H1 (cell line): ENCODE results near the gene RSAD1. TPM values are rescaled to one million over a fixed set of nuclear protein-coding genes. Genes with fewer than 3 reads are reported as not detected.

ENCODE experiments used
- CTCF ChIA-PET: fragments of 300-600 bp; sonication (Branson Sonifier 250); formaldehyde crosslinking; loops from one replicate; lab custom pipeline; 2021; ENCODE audit not compliant: partially characterized antibody; lab: Charles Lee
- POLR2A ChIA-PET: fragments of 300-600 bp; sonication (Branson Sonifier 250); formaldehyde crosslinking; loops from one replicate; lab custom pipeline; 2021; ENCODE audit warnings: inconsistent platforms; ENCODE audit not compliant: partially characterized antibody; lab: Charles Lee
- DNase-seq, 2 experiments: peaks; one replicate each; pipeline versions ENCODE4 v3.0.0 to v3.0.0-alpha.2; 2010 to 2022; ENCODE audit warnings: low spot score in 2 of 2, low read depth in 1 of 2, mixed read lengths in 1 of 2
- FAIRE-seq: peaks from 2 replicates; lab custom pipeline; 2011; peaks lifted over from hg19 to GRCh38; lab: Jason Lieb, UNC
- H2AFZ ChIP-seq: 2 replicates; pipeline ENCODE4 v1.8.1; 2012; ENCODE audit warnings: low read length, inconsistent platforms
- H2AK5ac ChIP-seq: 2 replicates; pipeline ENCODE4 v1.6.1; 2013; ENCODE audit warnings: low read depth, low read length
- H2BK120ac ChIP-seq: replicated peaks from 2 replicates; pipeline ENCODE3; 2013; ENCODE audit warnings: low read depth, low read length, inconsistent platforms
- H2BK12ac ChIP-seq: 2 replicates; pipeline ENCODE4 v1.6.1; 2013; ENCODE audit warnings: low read depth, low read length
- H2BK15ac ChIP-seq: 2 replicates; pipeline ENCODE4 v1.6.1; 2013; ENCODE audit warnings: low read length
- H2BK20ac ChIP-seq: 2 replicates; pipeline ENCODE4 v1.6.1; 2013; ENCODE audit warnings: low read length
- H2BK5ac ChIP-seq: 2 replicates; pipeline ENCODE4 v1.6.1; 2013; ENCODE audit warnings: low read depth, low read length
- H3K14ac ChIP-seq: 2 replicates; pipeline ENCODE4 v1.6.1; 2013; ENCODE audit warnings: inconsistent platforms; ENCODE audit not compliant: insufficient read length
- H3K18ac ChIP-seq: 2 replicates; pipeline ENCODE4 v1.6.1; 2013; ENCODE audit warnings: low read length; ENCODE audit errors: extremely low read depth
- H3K23ac ChIP-seq: 2 replicates; pipeline ENCODE4 v1.6.1; 2013; ENCODE audit warnings: inconsistent platforms; ENCODE audit not compliant: insufficient read length
- H3K23me2 ChIP-seq: 2 replicates; pipeline ENCODE4 v1.6.1; 2013; ENCODE audit warnings: low read depth, low read length
- H3K27ac ChIP-seq: 2 replicates; pipeline ENCODE4 v1.6.1; 2011; ENCODE audit warnings: low read depth, low read length, inconsistent platforms
- H3K27me3 ChIP-seq, 4 experiments: replicated peaks in 1 of 4; 1 replicate in 1 of 4; 2 replicates in 3 of 4; pipeline versions ENCODE4 v1.6.1 to v1.8.1; 2011 to 2013; ENCODE audit warnings: low read length in 3 of 4, mild to moderate bottlenecking in 3 of 4, inconsistent platforms in 2 of 4, mixed read lengths in 2 of 4, moderate library complexity in 1 of 4; ENCODE audit not compliant: control insufficient read depth in 3 of 4, insufficient read depth in 3 of 4; ENCODE audit errors: extremely low read depth in 1 of 4
- H3K36me3 ChIP-seq, 4 experiments: 2 replicates each; pipeline versions ENCODE4 v1.6.1 to v1.8.1; 2011 to 2013; ENCODE audit warnings: mild to moderate bottlenecking in 4 of 4, low read length in 3 of 4, moderate library complexity in 2 of 4, control low read depth in 1 of 4, inconsistent platforms in 1 of 4; ENCODE audit not compliant: insufficient read depth in 4 of 4, control insufficient read depth in 2 of 4
- H3K4ac ChIP-seq: replicated peaks from 2 replicates; pipeline ENCODE3; 2013; ENCODE audit warnings: low read length, low read depth, mixed read lengths, inconsistent platforms; ENCODE audit not compliant: insufficient read length
- H3K4me1 ChIP-seq, 4 experiments: replicated peaks in 1 of 4; 1 replicate in 1 of 4; 2 replicates in 3 of 4; pipeline versions ENCODE4 v1.6.1 to v1.8.1; 2011 to 2013; ENCODE audit warnings: low read length in 3 of 4, inconsistent platforms in 2 of 4, mixed read lengths in 1 of 4; ENCODE audit not compliant: insufficient read depth in 4 of 4, control insufficient read depth in 3 of 4
- H3K4me2 ChIP-seq, 2 experiments: 2 replicates each; pipeline versions ENCODE4 v1.6.1 to v1.8.1; 2011 to 2013; ENCODE audit warnings: low read depth in 2 of 2, low read length in 2 of 2, control low read depth in 1 of 2, inconsistent platforms in 1 of 2, mild to moderate bottlenecking in 1 of 2; ENCODE audit not compliant: insufficient read depth in 1 of 2
- H3K4me3 ChIP-seq, 4 experiments: fragments of 200-600, 300-600 bp in 1 of 4; sonication (generic), shearing (Covaris generic), sonication (Bioruptor Twin) in 1 of 4; 2 replicates each; pipeline versions ENCODE4 v1.5.1 to v1.8.1; 2011 to 2016; ENCODE audit warnings: low read length in 4 of 4, low read depth in 3 of 4, control low read depth in 2 of 4, inconsistent platforms in 2 of 4, mild to moderate bottlenecking in 2 of 4, mixed read lengths in 1 of 4, moderate library complexity in 1 of 4; ENCODE audit not compliant: insufficient read depth in 2 of 4; ENCODE audit errors: extremely low read depth in 1 of 4
- H3K56ac ChIP-seq: replicated peaks from 2 replicates; pipeline ENCODE3; 2013; ENCODE audit warnings: low read depth, mild to moderate bottlenecking, mixed read lengths, low read length, inconsistent platforms; ENCODE audit not compliant: insufficient read length
- H3K79me1 ChIP-seq: 2 replicates; pipeline ENCODE4 v1.6.1; 2013; ENCODE audit warnings: low read depth, low read length, control low read depth
- H3K79me2 ChIP-seq, 2 experiments: 2 replicates each; pipeline versions ENCODE4 v1.6.1 to v1.8.1; 2012 to 2013; ENCODE audit warnings: low read length in 2 of 2, mild to moderate bottlenecking in 2 of 2, inconsistent platforms in 1 of 2; ENCODE audit not compliant: insufficient read depth in 2 of 2, control insufficient read depth in 1 of 2
- H3K9ac ChIP-seq, 4 experiments: replicated peaks in 1 of 4; 1 replicate in 1 of 4; 2 replicates in 3 of 4; pipeline versions ENCODE4 v1.6.1 to v1.8.1; 2011 to 2013; ENCODE audit warnings: low read depth in 3 of 4, low read length in 3 of 4, control low read depth in 2 of 4, mild to moderate bottlenecking in 2 of 4, moderate library complexity in 2 of 4, inconsistent platforms in 1 of 4; ENCODE audit errors: extremely low read depth in 1 of 4
- H3K9me3 ChIP-seq, 2 experiments: 2 replicates each; pipeline versions ENCODE4 v1.6.1 to v1.8.1; 2012 to 2013; ENCODE audit warnings: mild to moderate bottlenecking in 2 of 2, moderate library complexity in 2 of 2, control low read depth in 1 of 2, inconsistent platforms in 1 of 2, low read depth in 1 of 2, low read length in 1 of 2, mixed read lengths in 1 of 2; ENCODE audit not compliant: insufficient read depth in 2 of 2
- H4K20me1 ChIP-seq, 2 experiments: replicated peaks in 1 of 2; 2 replicates each; pipeline versions ENCODE3 to v1.8.1; 2011 to 2013; ENCODE audit warnings: inconsistent platforms in 2 of 2, low read length in 2 of 2, mild to moderate bottlenecking in 1 of 2; ENCODE audit not compliant: insufficient read depth in 2 of 2, control insufficient read depth in 1 of 2
- H4K5ac ChIP-seq: 2 replicates; pipeline ENCODE4 v1.6.1; 2013; ENCODE audit warnings: low read length, low read depth, mixed read lengths, inconsistent platforms; ENCODE audit not compliant: insufficient read length
- H4K8ac ChIP-seq: 2 replicates; pipeline ENCODE4 v1.8.0; 2013; ENCODE audit warnings: mild to moderate bottlenecking, moderate library complexity, low read length, inconsistent platforms; ENCODE audit not compliant: insufficient read depth; ENCODE audit errors: extremely low read depth
- H4K91ac ChIP-seq: replicated peaks from 2 replicates; pipeline ENCODE3; 2013; ENCODE audit warnings: low read length, mixed read lengths, inconsistent platforms; ENCODE audit not compliant: insufficient read length
- ASH2L ChIP-seq: fragments of 200-600, 300-600 bp; sonication (generic); IDR thresholded peaks from one replicate; pipeline ENCODE4 v1.7.1; 2017; ENCODE audit warnings: low read length
- EGR1 ChIP-seq: IDR thresholded peaks from 2 replicates; pipeline ENCODE4 v1.6.1; 2011; ENCODE audit warnings: low read depth, low read length, borderline replicate concordance
- JUND ChIP-seq: IDR thresholded peaks from 2 replicates; pipeline ENCODE4 v1.6.1; 2011; ENCODE audit warnings: mild to moderate bottlenecking, improper control_type of control experiment, low read length
- POLR2A ChIP-seq, 2 experiments: IDR thresholded peaks; 1 replicate in 1 of 2; 2 replicates in 1 of 2; pipeline ENCODE4 v1.6.1; 2011; ENCODE audit warnings: low read depth in 2 of 2, low read length in 2 of 2, mild to moderate bottlenecking in 2 of 2; ENCODE audit errors: control extremely low read depth in 1 of 2
- SAP30 ChIP-seq: fragments of 300-600 bp; sonication (generic); IDR thresholded peaks from 2 replicates; pipeline ENCODE4 v1.7.1; 2012; ENCODE audit warnings: low read length, moderate library complexity, mild to moderate bottlenecking, inconsistent platforms; ENCODE audit not compliant: insufficient read depth, insufficient replicate concordance
- TEAD4 ChIP-seq: IDR thresholded peaks from 2 replicates; pipeline ENCODE4 v1.6.1; 2012; ENCODE audit warnings: low read depth, low read length, inconsistent platforms, mixed read lengths
- YY1 ChIP-seq: IDR thresholded peaks from 2 replicates; pipeline ENCODE4 v1.6.1; 2011; ENCODE audit warnings: low read depth, mild to moderate bottlenecking, low read length
- WGBS, 2 experiments: shearing (Covaris generic) in 1 of 2; methylation state at CpG; one replicate each; pipeline versions ENCODE4 v1.1.6 to v1.1.7; 2013 to 2015; ENCODE audit warnings: low lambda C conversion rate in 2 of 2, mixed read lengths in 2 of 2, inconsistent platforms in 1 of 2, low coverage in 1 of 2, missing lambda C conversion rate in 1 of 2; ENCODE audit not compliant: insufficient replicate concordance in 2 of 2, insufficient coverage in 1 of 2, insufficient read length in 1 of 2; ENCODE audit errors: extremely low coverage in 1 of 2, missing lambda C conversion rate in 1 of 2; 5-methylcytosine and 5-hydroxymethylcytosine counted together
- long read RNA-seq, 2 experiments: library from RNA in 1 of 2; library from capped mRNA in 1 of 2; stranded (forward); transcript quantifications; one replicate each; pipeline ENCODE4 v2.0.0, GENCODE V29; 2021; ENCODE audit warnings: inconsistent platforms in 1 of 2
- polyA minus RNA-seq, 3 experiments: library from RNA; depleted of rRNA, polyadenylated mRNA; stranded (reverse); fragments of >200 nt; gene quantifications; 1 replicate in 2 of 3; 2 replicates in 1 of 3; pipeline ENCODE4 v1.2.3, GENCODE V29; 2011
- polyA plus RNA-seq, 7 experiments: library from polyadenylated mRNA; depleted of rRNA in 3 of 7; stranded (reverse) in 5 of 7; unstranded in 2 of 7; fragments of >200 nt in 5 of 7; fragments of 200-250 nt in 2 of 7; gene quantifications; 1 replicate in 5 of 7; 2 replicates in 1 of 7; 4 replicates in 1 of 7; pipeline versions ENCODE4 v1.2.1 to v1.2.3, GENCODE V29; 2011 to 2013; ENCODE audit warnings: missing spikeins in 2 of 7, mixed read lengths in 2 of 7
- total RNA-seq: library from RNA; stranded (reverse); fragmentation: NEBNext Ultra II Directional; extraction: Animal tissue kit (Norgen Biotek cat#: 25700); gene quantifications from 2 replicates; pipeline ENCODE4 v1.2.1, GENCODE V29; 2021

The RSAD1 gene
- total RNA-seq (31.3 and 33.5 TPM in 2 replicates), polyA plus RNA-seq (2011; rRNA removed) (17.9 and 21.9 TPM in 2 replicates), polyA minus RNA-seq (2011; rRNA and poly(A)+ RNA removed) (18.8 and 19.6 TPM in 2 replicates)
- 27.8 TPM for polyA plus RNA-seq (2011; cell fraction: cytosol; rRNA removed)
- polyA plus RNA-seq (2011; cell fraction: nucleus; rRNA removed), result 69.5 TPM
- polyA plus RNA-seq (2012, experiment 1 of 2), result 19.7 to 31.1 TPM (median 26.9 TPM) in 4 replicates
- 14.4 TPM for polyA plus RNA-seq (2012, experiment 2 of 2)
- polyA plus RNA-seq (2013, experiment 1 of 2), result 16.6 TPM
- 14.4 TPM for polyA plus RNA-seq (2013, experiment 2 of 2)
- 22.9 TPM for polyA minus RNA-seq (2011; cell fraction: cytosol; rRNA and poly(A)+ RNA removed)
- 41.0 TPM for polyA minus RNA-seq (2011; cell fraction: nucleus; rRNA and poly(A)+ RNA removed)
- long read RNA-seq, experiment 1, partial matches to known transcripts, result 4 of 13 reads
- long read RNA-seq, experiment 1, other reads (novel, unspliced or antisense), result 7 of 13 reads
- long read RNA-seq, experiment 2, partial matches to known transcripts, result 1 of 2 reads
- long read RNA-seq, experiment 2, other reads (novel, unspliced or antisense), result 1 of 2 reads

DNA sequence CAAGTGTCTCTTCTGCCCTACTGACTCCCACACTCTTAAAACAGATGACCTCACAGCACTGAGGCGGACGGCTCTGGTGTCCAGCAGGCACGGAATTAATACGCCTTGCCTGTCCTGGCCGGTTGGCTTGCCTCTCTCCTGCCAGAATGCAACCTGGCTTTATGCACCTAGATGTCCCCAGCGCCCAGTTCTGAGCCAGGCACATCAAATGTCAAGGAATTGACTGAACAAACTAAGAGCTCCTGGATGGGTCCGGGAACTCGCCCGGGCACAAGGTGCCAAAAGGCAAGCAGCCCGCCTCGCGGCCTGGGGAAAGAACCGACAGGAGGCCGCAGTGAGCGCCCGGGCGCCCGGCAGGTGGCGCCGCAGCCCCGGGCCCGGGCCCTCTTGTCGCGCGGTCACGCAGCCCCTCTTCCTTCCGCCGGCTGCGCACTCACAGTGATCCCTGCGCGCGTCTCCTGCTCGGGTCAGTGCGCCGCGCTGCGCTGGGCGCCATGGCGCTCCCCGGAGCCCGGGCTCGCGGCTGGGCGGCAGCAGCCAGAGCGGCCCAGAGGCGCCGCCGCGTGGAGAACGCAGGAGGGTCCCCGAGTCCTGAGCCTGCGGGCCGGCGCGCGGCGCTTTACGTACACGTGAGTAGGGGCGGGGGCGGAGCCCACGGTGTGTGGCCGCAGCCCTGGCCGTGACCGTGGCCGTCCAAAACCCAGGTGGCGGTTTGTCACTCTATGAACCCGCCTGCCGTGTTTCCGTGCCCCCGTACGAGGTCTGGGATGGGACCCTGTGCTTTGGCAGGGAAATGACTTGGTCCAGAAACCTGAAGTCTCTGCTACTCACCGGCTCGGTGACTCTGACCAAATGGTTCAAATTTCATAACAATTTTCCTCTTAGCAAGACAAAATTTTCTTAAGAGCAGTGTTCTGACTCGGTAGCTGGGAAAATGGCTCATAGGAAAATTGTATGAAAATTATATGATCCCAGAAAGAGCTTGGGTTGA lies at the start of gene RSAD1:
Gene RSAD1 (plus strand): TSS at position 470 of the 991 bp plus-strand sequence. CDS start 25 bp downstream, at position 495.
- H4K5ac ChIP-seq, result peak within 1 kb of the TSS; percentile 39
- no peak within 1 kb of the TSS for H2BK120ac ChIP-seq
- peak within 1 kb of the TSS; percentile 55 to 87 for H3K4me2 ChIP-seq
- ChIA-PET CTCF (interaction anchor here (0.7 to 2.4 kb wide), 44 partner anchors 10 to 290 kb away, joined by 3 to 39 read pairs (median 4); partner anchors contain the start of genes CACNA1G, CHAD, EPN3 and LRRC59), POLR2A (interaction anchor here (0.8 to 1.7 kb wide), 13 partner anchors 8 to 280 kb away, joined by 3 to 10 read pairs (median 3); partner anchors contain the start of genes CHAD, EPN3 and LRRC59)
- no peak within 1 kb of the TSS for H3K14ac ChIP-seq
- peaks cover 0 to 10% (median 6%) of the 10 kb centered on the region in 4 experiments; a peak in 6 of 7 replicates for H3K4me1 ChIP-seq
- peak within 1 kb of the TSS; percentile 50; the same call in 1 of the 2 replicates for H2BK12ac ChIP-seq
- peaks cover 8% of the 10 kb centered on the region for H3K23me2 ChIP-seq
- no peak for FAIRE-seq
- H3K79me1 ChIP-seq, result no peaks in the 10 kb centered on the region
- H3K4ac ChIP-seq, result no peak within 1 kb of the TSS
- H3K36me3 ChIP-seq, result peaks cover 0 to 1% (median 0%) of the 10 kb centered on the region in 4 experiments; a peak in 2 of 8 replicates
- H2BK5ac ChIP-seq, result no peak within 1 kb of the TSS; the same call in 1 of the 2 replicates
- H4K91ac ChIP-seq, result peak within 1 kb of the TSS; percentile 62
- H4K20me1 ChIP-seq, result peaks cover 0 to 2% of the 10 kb centered on the region in 2 experiments
- H4K8ac ChIP-seq, result peak within 1 kb of the TSS; percentile 93; the same call in 1 of the 2 replicates
- H3K23ac ChIP-seq, result no peak within 1 kb of the TSS
- peak; percentile 68 to 84 for DNase-seq
- H2AFZ ChIP-seq, result peak within 1 kb of the TSS; percentile 97
- no peaks in the 10 kb centered on the region for H3K9me3 ChIP-seq
- 8% methylated on average over 64 of the region's 75 CpGs; no CpG with 5 or more reads in 1 of the 2 experiments for WGBS, 2 experiments
- H3K27me3 ChIP-seq, result peaks cover 0 to 4% (median under 1%) of the 10 kb centered on the region in 4 experiments; a peak in 2 of 7 replicates
- H3K56ac ChIP-seq, result no peak within 1 kb of the TSS
- H2AK5ac ChIP-seq, result 0 out of 2 replicates have a peak within 1 kb of the TSS, but pooled peaks have one; percentile 34
- peak within 1 kb of the TSS in 3 of 4 experiments; percentile 58 to 61 (median 60); a peak in 5 of 7 replicates for H3K9ac ChIP-seq
- peaks cover 0 to 3% of the 10 kb centered on the region in 2 experiments; a peak in 1 of 4 replicates for H3K79me2 ChIP-seq
- 0 out of 2 replicates have a peak within 1 kb of the TSS, but pooled peaks have one; percentile 88 for H2BK15ac ChIP-seq
- H3K4me3 ChIP-seq, result peak within 1 kb of the TSS; percentile 46 to 81 (median 72)
- peak within 1 kb of the TSS; percentile 87 for H3K18ac ChIP-seq
- peak within 1 kb of the TSS; percentile 80; the same call in 1 of the 2 replicates for H2BK20ac ChIP-seq
- no peak within 1 kb of the TSS; the same call in 1 of the 2 replicates for H3K27ac ChIP-seq
- TF ChIP-seq EGR1 (peak; percentile 3; the same call in 1 of the 2 replicates), SAP30 (peak; percentile 38), POLR2A (IDR thresholded peaks at IDR 0.05; ENCODE audit: control extremely low read depth in 1 of 2, low read depth in 2 of 2, low read length in 2 of 2) (peak in 1 of 2 experiments; percentile 87; a peak in 2 of 3 replicates), ASH2L (peak; percentile 39), TEAD4 (peak; percentile 37; the same call in 1 of the 2 replicates), JUND (0 out of 2 replicates have a peak, but pooled peaks have one; percentile 7), YY1 (peak; percentile 87)
